G401 (cell line): Measurements from ENCODE around the gene NAALADL2. TPM values are rescaled to one million over a fixed set of nuclear protein-coding genes. Genes with fewer than 3 reads are reported as not detected.
"Not testable (repeated sequence)": the region's sequence is repeated elsewhere in the genome, so short reads cannot be mapped to it uniquely, and the experiment has no call there.

Source experiments
- DNase-seq: peaks from one replicate; pipeline ENCODE4 v3.0.0-alpha.2; 2015; ENCODE audit warnings: low spot score
- in situ Hi-C: cut with HindIII; loops from 2 replicates; pipeline ENCODE4 v1.10.0; 2016; ENCODE audit warnings: low sequenced_read_pairs, mixed read lengths
- total RNA-seq: library from RNA; depleted of rRNA; stranded (reverse); fragments of >200 nt; shearing (Covaris generic); gene quantifications from 2 replicates; pipeline ENCODE4 v1.2.3, GENCODE V29; 2014

The NAALADL2 gene
- total RNA-seq, 1 experiment from 2014 or later, result 1.3 TPM

DNA sequence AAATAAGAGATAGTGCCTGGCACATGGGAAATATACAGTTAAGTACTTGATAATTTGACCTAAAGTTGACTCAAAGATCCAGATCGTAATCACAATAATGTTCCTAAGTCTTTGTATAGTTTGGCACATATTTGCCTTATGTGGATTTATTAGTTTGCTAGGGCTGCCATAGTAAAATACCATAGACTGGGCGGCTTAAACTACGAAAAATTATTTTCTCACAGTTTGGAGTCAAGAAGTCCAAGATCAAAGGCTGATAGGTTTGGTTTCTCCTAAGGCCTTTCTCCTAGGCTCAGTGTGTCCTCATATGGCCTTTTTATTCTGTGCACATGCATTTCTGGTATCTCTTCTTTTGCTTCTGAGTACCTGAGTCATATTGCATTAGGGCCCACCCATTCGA lies 453.7 kb downstream of the NAALADL2 start:
- DNase-seq, result no peak
- in situ Hi-C loops, result no loop called here

GRCh38 chr3:175316799-175317198 lies 457.7 kb downstream of the NAALADL2 start:
- in situ Hi-C loops, result no loop called here
- DNase-seq, result no peak

GRCh38 chr3:175325440-175325839 lies 466.3 kb downstream of the NAALADL2 start:
- no peak for DNase-seq
- in situ Hi-C loops, result no loop called here

DNA sequence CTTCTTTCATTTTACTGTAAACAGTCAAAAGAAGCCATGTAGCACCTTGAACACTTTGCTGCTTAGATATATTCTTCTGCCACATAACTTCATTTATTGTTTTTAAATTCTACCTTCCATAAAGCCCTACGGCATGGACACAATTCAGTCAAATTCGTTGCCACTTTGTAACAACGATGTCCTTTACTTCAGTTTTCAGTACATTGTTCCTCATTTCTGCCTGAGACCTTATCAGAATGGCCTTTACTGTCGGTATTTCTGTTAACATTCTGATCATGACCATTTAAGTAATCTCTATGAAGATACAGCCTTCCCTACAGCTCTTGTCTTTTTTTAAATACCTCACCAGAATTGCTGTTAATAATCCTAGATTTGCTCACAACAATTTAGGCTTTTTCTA lies 466.9 kb downstream of the NAALADL2 start:
- in situ Hi-C loops, result no loop called here
- DNase-seq, result no peak

DNA sequence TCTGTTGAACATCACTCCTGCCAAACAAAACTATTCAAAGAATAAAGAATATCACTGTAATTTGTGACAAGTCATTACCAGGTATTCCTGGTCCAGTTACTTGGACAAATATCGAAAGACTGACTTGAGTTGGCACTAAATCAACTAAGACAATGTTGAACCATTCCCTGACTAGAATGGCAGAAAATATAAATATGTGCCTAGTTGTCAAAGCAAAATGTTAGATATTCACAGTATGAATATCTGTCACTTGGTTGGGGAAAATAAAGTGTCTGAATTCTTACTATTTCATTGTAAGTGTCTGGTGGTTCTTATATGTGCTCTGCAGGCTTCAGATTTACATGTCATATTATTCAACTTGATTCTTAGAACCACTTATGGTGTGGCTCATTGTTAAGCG lies 470.2 kb downstream of the NAALADL2 start:
- no peak for DNase-seq
- in situ Hi-C loops, result no loop called here

DNA sequence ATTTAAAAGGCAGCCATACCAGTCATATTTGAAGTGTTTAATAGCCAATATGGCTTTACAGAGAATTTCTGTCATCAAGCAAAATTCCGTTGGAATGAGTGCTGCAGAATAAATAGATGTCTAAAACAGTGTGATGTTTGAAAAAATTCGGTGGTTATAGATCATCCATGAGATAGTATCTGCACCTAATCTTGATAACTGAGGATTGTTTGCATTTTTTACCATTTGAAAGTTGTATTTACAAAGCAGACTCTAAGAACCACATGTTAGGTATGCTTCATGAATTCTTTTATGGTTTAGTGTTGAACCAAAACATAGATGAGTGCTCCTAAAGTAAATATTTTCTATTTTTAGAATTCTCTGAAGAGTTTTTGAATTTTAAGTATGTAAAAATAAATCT lies 476.1 kb downstream of the NAALADL2 start:
- DNase-seq, result no peak
- in situ Hi-C loops, result no loop called here

DNA sequence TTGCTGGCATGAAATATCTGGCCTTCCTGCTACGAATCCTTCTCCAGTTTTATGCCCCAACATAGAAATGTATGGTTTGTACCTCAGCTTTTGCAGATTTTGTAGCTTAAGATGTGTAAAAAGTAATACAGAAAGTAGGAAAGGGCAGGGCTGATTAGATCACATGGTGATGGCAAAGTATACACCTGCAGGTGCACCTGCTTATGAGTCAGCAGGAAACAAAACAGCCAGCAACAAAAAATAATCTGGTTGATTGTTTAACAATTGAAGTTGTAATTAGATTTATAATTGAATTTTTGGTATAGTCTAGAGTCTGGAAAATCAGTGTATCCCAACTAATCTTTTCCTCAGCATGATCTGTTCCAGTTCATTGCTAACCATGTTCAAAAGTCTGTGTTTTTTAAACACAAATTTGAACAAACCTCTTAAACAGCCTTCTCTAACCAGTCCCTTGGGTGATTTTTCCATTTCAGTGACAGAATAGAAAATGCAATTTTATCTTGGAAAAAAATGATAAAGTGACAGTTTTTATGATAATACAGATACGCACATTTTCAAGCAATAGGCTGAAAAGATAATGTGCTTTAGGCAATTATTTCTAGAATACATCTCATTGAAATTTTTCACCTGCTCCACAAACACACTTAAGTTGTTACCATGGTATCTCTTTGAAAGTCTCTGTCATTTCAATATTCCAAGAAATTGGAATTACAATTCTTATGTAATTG lies 477.4 kb downstream of the NAALADL2 start:
- in situ Hi-C loops, result no loop called here
- no peak for DNase-seq

- in situ Hi-C loops, result no loop called here
- no peak for DNase-seq
Observed at GRCh38 chr3:175337631-175338030, 478.5 kb downstream of the NAALADL2 start.

GRCh38 chr3:175338775-175339535 lies 479.8 kb downstream of the NAALADL2 start:
- DNase-seq, result no peak
- in situ Hi-C loops, result no loop called here

GRCh38 chr3:175340338-175341015 lies 481.3 kb downstream of the NAALADL2 start:
- in situ Hi-C loops, result no loop called here
- DNase-seq, result no peak

DNA sequence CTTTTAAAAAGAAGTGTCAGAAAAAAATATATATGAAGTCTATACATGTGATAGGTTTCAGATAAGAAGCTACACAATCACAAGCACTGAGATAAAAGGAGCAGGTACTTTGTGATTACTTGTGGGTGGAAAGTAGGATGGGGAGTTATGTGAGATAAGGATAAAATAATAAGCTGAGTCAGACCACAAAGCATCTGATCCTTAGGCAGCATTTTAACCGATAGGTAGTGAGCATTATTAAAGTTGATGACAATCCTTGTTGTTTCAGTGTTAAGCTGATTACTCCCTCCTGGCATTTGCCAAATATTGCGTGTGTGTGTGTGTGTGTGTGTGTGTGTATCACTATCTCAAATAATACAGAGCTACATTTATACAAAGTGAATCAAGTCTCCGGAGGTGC lies 483.1 kb downstream of the NAALADL2 start:
- in situ Hi-C loops, result no loop called here
- no peak for DNase-seq

DNA sequence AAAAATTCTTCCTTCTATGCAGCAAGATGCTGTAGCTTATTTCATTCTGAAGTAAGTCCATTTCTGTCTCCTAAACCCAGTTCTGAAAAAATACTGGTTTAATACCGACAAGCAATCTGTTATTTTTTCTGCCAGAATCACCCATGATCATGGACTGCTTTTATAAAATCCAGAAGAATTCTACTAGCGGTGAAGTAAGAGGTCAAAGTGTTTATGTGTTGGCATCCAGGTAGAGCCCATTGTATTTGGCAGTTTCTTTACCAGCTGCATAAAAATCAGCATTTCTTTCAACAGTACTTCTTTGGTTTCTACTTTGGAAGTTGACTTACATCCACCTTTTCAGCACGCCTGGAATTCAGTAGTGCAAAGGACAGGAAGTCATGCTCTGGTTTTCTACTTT lies 484.8 kb downstream of the NAALADL2 start:
- in situ Hi-C loops, result no loop called here
- DNase-seq, result no peak

DNA sequence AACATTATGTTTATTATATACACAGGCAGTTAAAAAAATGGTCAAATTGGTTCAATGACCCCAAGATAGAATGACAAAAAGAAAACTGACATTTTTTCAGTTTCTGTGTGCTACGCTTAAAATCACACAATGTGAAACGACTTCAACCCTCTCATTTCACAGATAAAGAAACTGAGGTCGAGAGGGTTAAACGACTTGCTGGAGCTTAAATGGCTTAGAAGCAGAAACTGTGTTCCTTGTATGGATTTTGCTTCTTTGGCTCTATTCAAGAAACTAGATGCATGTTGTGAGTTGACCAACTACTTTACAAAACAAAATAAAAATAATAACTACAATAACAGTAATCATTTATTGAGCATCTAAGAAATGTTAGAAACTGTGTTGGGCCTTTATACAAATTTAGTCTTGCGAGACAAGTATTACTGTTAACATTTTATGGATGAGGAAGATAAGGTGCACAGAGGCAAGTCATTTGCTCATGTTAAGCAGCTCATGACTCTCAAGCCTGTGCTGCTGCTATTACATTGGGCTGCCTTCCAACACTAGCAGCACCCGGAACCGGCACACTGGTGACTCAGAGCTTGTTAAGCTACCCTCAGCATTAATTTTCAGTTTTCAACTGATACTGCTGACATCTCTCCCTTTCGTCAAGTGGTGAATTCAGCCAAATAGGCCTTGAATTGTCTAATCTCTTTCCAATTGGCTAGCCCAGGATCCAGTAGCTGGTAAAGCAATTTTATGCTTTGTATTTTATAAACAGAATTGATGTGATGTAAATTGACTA lies 487.6 kb downstream of the NAALADL2 start:
- peak; percentile 4 for DNase-seq
- in situ Hi-C loops, result no loop called here

- DNase-seq, result no peak
Observed at GRCh38 chr3:175349168-175349567, 490.0 kb downstream of the NAALADL2 start.

GRCh38 chr3:175355801-175356335 lies 496.7 kb downstream of the NAALADL2 start:
- no peak for DNase-seq
- in situ Hi-C loops, result no loop called here

More at GRCh38 chr3:175349168-175349567, 490.0 kb downstream of the NAALADL2 start:
- in situ Hi-C loops, result no loop called here

- in situ Hi-C loops, result no loop called here
- DNase-seq, result no peak
Observed at GRCh38 chr3:175356899-175357324, 497.8 kb downstream of the NAALADL2 start.

- in situ Hi-C loops, result no loop called here
- DNase-seq, result no peak
Observed at GRCh38 chr3:175357758-175358157, 498.6 kb downstream of the NAALADL2 start.

DNA sequence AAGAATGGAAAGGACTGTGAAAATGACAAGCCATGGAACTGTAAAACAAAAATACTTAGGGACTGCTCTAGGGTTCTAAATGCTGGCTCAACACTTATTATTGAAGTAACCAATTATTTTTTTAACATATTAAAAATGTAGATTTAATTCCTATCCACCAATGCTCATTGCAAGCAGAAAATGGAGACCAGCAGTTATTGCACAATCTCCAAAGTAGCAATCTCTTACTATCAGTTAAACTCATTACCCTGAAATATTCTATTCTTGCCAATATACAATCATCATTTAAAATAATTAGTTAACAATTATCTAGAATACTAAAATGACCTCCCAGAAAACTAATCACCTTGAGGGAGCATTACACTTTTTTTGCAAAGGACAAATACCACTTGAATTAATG lies 499.8 kb downstream of the NAALADL2 start:
- DNase-seq, result no peak
- in situ Hi-C loops, result no loop called here

GRCh38 chr3:175370426-175370825 lies 511.3 kb downstream of the NAALADL2 start:
- in situ Hi-C loops, DNase-seq: not testable (repeated sequence)
